Upper lobe of left lung (tissue), 4 donors: ENCODE measurements around the gene RFX1.

Source experiments
- CTCF ChIP-seq, 6 experiments: fragments of 450-650 bp in 4 of 6; fragments of 200-600 bp in 2 of 6; sonication (generic) in 2 of 6; IDR thresholded peaks; one replicate each; pipeline ENCODE4 v1.5.1; 2016 to 2019; ENCODE audit warnings: antibody characterized with exemption in 6 of 6
- EP300 ChIP-seq, 4 donors: sonication (generic); formaldehyde crosslinking; IDR thresholded peaks; one replicate each; pipeline ENCODE4 v1.5.1; 2017; ENCODE audit warnings: antibody characterized with exemption in 4 of 4, control low read depth in 2 of 4
- POLR2A ChIP-seq, 4 donors: fragments of 450-650 bp; IDR thresholded peaks; one replicate each; pipeline ENCODE4 v1.5.1; 2016 to 2017; ENCODE audit warnings: antibody characterized with exemption in 4 of 4, mild to moderate bottlenecking in 2 of 4
- POLR2AphosphoS5 ChIP-seq, 2 donors: sonication (generic); formaldehyde crosslinking; IDR thresholded peaks; one replicate each; pipeline ENCODE4 v1.5.1; 2017; ENCODE audit warnings: antibody characterized with exemption in 2 of 2

- TF ChIP-seq POLR2A (IDR thresholded peaks at IDR 0.05) (no peak), CTCF (IDR thresholded peaks at IDR 0.05) (no peak), EP300 (IDR thresholded peaks at IDR 0.05) (no peak), POLR2AphosphoS5 (IDR thresholded peaks at IDR 0.05) (no peak)
These were observed 50.3 kb downstream of the RFX1 start for GRCh38 chr19:13955662-13956364.
